Measurements from ENCODE around the gene EYA2.
A peak's percentile ranks its signal among the peaks of the same experiment; 100 is the strongest.

The EYA2 gene

DNA sequence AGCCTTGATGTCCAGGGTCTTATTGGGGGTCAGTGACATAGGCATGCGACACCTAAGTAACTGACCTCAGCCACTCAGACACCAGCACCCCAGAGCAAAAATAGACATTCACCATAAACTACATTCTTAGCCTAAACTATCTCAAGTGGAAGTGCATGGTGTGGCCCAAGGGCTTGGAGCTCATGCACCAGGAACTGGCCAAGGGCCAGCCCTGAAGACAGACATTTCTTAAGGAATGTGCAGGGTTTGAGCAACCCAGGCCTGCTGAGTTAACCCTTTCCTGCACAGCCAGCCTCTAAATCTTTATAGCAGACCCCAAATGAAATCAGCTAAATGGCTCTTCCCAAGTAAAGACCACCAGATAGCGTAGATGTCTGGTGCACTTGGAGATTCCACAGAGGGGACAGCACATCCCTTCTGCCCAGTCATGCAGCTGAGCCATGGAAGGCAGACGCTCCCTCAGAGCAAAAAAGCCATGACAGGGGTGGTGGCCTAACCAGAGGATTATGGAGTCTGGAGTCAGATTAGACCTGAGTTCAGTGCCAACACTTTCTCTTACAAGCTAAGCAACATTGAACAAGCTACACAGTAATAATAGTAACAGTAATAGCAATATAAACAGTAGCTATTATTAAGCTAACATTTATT, 239.3 kb downstream of the EYA2 start:
- DNase-seq (ENCODE audit: low read depth in 1 of 2, low spot score in 1 of 2): no peak

DNA sequence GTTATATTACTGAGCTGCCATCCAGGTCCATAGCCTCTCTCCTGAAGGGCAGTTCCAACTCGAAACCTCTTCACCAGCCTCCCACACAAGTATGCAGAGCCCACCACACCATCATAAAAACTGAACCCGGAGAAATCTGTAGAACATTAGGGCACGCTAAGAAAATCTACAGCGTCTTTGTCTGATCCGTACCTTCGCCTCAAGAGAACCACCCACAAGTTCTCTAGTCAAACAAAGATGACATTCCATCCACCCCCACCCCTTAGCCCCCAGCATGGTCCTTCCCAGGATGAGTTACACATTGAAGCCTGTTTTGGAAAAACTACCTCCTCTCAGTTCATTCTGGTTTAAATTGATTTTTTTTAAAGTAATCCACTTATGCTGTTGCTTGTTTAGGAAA, 242.1 kb downstream of the EYA2 start:
- no peak for DNase-seq (ENCODE audit: low read depth in 1 of 2, low spot score in 1 of 2)

DNA sequence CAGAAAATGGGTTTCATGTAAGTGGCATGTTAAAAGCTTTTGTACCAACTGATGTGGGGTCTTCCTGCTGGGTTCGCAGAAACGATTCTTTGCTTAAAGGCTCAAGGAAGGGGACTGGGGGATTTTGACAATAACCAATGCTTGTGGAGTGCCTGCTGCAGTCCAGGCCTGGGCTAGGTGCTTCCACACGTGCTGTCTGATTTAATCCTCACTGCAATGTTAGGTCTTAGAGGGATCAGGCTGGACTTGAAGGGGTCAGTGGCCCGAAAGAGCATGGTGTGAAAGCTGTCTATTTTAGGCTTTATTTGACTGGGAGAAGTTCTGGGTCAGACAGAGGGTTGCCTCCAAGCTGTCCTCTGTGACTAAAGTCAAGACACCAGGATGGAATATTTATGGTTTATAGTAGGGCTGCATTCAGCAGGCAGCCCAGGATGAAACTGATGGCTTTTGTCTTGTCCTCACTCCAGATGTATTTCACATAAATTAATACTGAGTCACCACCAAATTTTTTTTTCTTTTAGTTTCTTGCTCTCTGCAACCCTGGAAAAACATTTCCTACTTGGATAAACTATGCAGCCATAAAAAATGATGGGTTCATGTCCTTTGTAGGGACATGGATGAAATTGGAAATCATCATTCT, 242.7 kb downstream of the EYA2 start:
- DNase-seq (ENCODE audit: low read depth in 1 of 2, low spot score in 1 of 2): no peak

DNA sequence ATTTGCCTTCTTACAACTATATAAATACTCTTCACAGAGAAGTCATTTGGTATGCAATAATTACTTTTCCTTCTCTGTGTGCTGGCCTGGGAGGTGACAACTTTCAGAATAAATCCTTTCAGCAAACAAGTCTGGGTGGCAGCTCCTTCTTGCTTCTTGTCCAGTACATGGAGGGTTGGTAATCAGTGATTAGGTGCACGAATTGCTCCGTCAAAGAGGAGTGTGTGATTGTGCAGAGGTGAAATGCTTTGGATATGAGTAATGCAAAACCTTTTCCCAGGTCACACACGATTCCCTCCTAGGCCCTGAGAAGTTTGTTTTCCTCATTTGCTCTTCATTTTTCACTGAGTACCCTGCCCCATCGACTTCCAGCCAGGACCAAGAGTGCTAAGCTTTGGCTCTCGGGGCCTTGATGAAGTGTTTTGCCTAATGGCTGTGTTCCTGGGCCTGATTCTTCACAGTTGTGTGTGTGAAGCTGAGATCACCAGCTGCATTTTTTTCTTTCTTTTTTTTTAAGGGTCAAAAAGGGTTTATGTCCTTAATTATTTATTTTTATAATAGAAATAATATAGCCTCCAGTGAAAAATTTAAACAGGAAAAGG, 245.4 kb downstream of the EYA2 start:
- DNase-seq (ENCODE audit: low read depth in 1 of 2, low spot score in 1 of 2): no peak

DNA sequence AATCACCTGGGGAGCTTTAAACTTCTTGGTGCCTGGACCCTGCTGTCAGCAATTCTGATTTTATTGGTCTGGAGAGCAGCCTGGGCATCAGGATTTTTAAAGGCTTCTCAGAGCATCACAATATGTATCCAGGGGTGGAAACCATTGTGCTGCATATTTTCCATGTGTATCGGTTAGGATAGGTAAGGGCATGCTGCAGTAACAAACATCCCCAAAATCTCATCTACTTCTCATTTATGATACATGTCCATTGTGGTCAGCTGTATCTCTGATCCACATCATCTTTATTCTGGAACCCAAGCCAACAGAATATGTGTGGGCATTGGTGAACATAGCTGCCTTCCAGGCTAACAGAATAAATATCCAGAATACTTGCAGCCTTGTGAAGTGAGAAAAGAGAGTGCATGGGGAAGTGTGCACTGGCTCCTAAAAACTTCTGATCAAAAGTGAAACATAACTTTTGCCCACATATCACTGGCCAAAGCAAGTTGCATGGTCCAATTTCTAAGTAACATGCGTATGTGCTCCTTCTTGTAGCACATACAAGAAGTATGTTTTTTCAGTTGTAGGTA, 246.8 kb downstream of the EYA2 start:
- no peak for DNase-seq (ENCODE audit: low read depth in 1 of 2, low spot score in 1 of 2)

DNA sequence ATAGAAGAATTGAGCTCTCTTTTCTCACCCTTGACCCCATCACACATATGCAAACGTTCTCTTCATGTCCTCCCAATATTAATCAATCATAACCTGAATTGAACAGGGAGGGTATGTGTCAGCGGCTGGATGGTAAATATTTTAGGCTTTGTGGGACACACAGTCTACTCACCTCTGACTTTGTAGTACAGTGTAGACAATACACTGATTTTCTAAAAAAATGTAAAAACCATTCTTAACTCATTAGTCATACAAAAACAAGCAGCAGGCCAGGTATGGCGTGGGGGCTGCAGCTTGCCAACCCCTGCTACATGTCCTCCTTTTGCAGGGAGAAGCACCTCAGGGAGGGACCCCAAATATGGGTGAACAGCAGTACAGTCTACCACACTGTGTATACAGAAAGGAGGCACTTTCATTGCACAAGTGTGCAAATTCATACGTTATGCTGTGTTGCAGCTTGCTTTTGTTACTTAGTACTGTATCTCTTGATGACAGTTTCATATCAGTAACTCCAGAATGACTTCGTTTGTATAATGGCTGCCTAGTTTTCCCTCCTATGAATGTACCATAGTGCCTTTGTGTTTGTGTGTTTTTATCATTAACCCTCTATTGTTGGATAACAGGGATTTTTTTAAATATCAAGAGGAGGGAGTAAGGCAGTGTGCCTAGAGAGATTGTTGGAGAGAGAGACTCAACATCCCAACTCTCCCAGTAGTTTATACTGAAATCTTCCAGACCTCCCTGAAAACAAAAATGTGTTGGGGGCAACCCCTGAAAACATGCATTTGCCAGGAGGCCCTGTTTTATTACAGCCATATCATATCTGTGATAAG, 247.5 kb downstream of the EYA2 start:
- no peak for DNase-seq (ENCODE audit: low read depth in 1 of 2, low spot score in 1 of 2)

DNA sequence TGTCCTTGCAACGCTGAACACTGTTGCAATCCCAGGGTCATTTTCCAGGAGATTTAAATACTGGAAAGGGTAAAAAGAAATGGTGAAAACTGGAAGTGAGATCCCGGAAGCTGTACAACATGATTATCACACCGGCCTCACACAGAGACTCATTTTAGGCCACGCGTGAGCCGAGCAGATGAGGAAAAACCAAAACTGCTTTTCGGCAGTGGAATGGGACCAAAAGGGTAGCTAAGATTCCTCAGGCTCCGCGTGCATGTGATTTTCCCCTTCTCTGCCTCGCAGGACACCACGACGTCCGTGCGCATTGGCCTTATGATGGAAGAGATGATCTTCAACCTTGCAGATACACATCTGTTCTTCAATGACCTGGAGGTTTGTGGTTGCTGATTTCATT, 248.1 kb downstream of the EYA2 start:
- no peak for DNase-seq (ENCODE audit: low read depth in 1 of 2, low spot score in 1 of 2)

DNA sequence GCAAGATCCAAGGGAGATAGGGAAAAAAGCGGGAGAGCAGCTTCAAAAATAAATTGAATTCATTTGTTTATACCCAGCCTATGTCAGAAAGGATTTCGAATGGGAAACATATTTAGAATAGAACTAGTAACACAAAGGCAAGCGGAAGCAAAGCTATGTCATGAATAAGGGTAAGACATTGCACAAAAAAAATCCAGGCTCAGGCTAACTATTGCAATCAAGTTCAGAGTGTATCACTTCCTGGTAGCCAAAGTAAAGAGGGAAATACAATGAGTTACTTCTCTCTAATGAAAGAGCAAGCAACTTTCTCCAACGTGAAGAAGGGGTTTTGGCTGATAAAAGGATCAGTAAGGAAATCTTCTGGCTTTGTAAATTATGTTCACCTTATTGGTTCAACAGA, 249.0 kb downstream of the EYA2 start:
- no peak for DNase-seq (ENCODE audit: low read depth in 1 of 2, low spot score in 1 of 2)

DNA sequence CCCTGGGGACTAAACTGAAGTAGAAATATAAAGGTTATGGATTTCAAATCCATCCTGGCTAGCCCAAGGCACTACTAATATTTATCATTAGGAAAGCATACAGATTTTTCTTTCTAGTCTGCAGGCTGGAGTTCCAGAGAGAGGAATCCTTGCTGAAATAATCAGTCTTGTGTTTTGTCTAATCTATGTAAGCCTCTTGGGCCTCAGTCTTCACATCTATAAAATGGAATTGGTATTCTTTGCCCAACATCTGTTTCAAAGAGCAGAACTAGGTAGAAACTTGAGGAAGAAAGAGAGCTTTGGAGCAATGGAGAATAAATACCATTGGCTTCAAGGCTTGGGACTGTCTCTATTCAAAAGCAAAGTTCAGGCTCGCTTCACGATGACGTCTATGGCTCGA, 249.8 kb downstream of the EYA2 start:
- DNase-seq (ENCODE audit: low read depth in 1 of 2, low spot score in 1 of 2): no peak

DNA sequence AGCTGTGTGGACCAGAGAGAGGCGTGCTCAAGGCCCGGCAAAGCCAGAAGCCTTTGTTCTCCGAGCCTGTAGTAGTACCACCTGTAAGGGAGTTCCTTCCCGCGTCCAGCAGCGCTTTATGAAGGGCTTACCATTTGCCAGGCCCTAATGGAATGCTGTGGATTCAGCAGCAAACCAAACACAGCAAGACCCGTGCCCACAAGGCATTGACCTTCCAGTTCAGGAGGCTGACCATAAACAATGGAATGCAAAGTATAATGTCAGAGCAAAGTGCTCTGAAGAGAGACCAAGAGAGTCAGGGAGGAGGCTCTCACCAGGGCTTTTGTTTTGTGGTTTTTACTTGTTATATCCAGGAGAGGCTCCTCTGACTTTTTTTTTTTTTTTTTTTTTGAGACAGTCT, 252.0 kb downstream of the EYA2 start:
- no peak for DNase-seq (ENCODE audit: low read depth in 1 of 2, low spot score in 1 of 2)

DNA sequence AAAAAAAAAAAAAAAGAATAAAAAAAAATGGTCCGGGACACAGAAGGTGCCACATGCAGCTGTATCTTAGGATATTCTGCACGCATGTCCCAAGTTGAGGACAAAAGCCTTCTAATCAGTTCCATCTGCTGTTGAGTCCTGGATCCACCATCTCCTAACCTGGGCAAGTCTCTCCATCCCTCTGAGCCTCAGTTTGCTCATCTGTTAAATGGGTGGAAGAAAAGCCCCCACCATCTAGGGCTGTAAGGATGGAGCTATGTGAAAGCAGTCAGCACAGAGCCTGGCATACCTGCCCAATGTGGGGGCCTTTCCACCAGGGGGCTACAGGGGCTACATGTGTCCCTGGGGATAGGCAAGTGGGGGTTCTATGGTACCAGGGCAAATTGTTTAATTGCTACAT, 253.4 kb downstream of the EYA2 start:
- no peak for DNase-seq (ENCODE audit: low read depth in 1 of 2, low spot score in 1 of 2)

DNA sequence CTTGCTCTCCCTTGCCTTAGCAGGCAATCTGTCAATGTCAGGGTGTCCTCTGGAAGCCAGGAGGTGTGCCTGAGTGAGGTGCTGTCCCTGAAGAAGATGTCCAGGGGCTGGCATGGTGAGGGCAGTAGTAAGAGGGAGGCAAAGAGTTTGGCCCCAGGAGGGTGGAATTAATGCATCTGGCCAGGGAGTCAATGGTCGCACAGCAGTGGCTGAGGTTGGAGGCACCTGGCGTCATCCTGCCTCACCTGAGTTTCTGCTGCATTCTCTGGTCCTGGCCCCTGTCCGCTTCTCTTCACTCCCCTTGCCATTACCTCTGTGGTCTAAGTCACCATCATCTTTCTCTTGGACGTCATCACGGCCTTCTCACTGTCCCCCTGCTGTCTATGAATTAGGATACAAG, 255.3 kb downstream of the EYA2 start:
- no peak for DNase-seq (ENCODE audit: low read depth in 1 of 2, low spot score in 1 of 2)

DNA sequence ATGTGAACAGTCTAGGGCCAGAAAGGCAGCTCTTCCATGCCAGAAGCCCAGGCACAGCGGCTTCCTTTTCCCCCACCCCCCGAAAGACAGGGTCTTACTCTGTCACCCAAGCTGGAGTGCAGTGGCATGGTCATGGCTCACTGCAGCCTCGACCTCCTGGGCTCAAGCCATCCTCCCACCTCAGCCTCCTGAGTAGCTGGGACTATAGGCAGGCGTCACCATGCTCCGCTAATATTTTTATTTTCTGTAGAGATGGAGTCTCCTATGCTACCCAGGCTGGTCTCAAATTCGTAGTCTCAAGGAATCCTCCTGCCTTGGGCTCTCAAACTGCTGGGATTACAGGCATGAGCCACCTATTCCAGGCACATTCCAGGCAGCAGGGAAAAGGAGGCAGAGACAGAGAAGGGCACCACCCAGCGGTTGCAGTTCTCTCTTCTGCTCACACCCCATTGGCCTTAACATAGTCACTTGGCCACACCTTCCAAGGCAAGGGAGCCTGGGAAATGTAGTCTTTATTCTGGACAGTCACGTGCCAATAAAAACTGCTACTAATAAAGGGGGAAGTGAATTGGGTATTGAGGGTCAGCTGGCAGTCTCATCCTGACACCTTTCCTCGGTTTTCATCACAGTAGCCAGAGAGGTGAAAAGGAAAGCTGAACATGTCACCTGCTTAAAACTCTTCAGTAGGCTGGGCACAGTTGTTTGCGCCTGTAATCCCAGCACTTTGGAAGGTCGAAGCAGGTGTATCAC, 255.9 kb downstream of the EYA2 start:
- DNase-seq (ENCODE audit: low read depth in 1 of 2, low spot score in 1 of 2): peak in 1 of 2 donors; percentile 14

DNA sequence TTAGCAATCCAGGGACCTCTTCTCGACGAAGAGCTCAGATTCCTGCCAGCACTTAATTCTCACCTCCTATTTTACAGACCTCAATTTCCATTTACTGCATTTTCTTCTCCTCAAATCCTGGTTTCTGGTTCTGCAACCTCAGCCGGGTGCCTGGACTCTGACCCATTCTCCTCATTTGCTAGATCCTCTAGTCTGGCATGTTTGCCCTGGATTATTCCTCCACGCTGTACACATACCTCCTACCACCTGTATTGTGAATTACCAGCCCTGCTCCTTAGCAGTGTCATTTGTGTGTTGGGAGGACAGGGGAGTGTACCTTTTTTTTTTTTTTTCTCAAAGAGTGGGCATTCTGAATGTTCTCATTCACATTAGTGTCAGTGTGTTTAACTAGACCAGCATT, 257.4 kb downstream of the EYA2 start:
- DNase-seq (ENCODE audit: low read depth in 1 of 2, low spot score in 1 of 2): no peak

DNA sequence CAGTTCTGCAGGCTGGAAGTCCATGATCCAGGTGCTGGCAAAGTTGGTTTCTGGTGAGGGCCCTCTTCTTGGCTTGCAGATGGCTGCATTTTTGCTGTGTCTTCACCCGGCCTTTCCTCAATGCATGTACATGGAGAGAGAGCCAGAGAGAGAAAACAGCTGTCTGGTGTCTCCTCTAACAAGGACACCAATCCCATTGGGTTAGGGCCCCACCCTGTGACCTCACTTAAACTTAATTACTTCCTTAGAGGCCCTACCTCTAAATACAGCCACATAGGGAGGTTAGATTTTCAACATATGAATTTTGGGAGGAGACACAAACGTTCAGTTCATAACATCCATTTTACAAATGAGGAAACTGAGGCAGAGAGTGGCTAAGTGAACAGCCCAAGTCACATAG, 259.4 kb downstream of the EYA2 start:
- DNase-seq (ENCODE audit: low read depth in 1 of 2, low spot score in 1 of 2): no peak

DNA sequence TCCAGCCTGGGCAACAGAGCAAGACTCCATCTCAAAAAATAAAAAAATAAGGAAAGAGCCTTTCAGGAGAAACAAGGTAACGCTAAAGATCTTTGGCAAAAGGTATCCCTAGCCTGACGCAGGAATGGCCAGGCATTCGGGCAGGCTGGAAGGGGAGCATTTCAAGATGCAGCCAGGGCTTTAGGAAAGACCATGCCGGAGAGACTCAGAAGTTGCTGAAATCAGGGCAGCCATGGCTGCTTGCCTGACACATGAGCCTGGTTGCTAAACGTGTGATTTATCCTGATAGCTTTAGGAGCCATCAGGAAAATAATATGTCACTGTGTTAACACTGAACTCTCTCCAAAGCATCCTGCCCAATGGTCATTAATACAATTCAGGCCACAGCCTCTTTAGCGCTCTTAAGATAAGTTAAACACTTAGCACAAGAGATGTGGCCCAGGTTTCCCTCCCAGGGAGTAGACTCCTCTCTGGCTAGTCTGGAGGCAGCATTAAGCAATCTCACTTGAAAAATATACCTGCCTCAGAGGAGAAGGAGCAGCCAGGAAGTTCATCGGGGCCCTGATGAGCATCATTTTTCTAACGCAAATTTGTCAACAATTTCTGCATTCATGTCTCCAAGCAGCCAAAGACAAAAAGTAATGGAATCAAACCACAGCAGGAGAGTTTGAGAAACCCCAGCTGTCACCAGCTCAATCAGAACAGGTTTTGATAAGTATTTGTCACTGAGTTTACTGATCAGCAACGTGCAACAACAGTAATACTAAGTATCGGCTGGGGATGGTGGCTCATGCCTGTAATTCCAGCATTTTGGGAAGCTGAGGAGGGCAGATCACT, 261.9 kb downstream of the EYA2 start:
- no peak for DNase-seq (ENCODE audit: low read depth in 1 of 2, low spot score in 1 of 2)

DNA sequence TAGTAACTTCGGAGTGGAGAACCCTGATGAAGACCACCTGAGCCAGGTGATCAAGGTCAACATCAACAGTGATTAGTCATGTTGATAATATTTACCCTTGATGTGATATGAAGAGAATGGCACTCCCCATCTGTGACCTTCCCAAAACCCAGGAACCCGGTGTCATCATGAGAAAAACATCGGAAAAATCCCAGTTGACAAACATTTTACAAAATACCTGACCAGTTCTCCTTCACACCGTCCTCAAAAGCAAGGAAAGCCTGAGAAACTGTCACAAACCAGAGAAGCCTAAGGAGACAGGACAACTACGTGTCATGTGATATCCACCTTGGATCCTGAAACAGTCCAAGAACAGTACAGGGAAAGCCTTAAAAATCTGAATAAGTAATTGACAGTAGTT, 264.5 kb downstream of the EYA2 start:
- DNase-seq (ENCODE audit: low read depth in 1 of 2, low spot score in 1 of 2): no peak

DNA sequence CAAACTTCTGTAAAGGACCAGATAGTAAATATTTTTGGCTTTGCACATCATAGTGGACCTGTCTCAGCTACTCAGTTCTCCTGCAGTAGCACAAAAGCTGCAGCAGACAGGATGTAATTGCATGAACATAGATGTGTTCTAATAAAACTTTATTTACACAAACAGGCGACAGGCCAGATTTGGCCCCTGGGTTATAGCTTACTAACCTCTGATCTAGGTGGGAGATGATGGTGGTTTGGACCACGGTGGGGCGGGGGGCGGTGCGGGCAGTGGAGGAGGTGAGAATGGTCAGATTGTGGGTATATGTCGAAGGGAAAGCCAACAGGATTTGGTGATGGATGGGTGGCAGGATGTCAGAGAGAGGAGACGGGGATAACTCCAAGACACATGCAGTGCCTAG, 265.6 kb downstream of the EYA2 start:
- no peak for DNase-seq (ENCODE audit: low read depth in 1 of 2, low spot score in 1 of 2)

DNA sequence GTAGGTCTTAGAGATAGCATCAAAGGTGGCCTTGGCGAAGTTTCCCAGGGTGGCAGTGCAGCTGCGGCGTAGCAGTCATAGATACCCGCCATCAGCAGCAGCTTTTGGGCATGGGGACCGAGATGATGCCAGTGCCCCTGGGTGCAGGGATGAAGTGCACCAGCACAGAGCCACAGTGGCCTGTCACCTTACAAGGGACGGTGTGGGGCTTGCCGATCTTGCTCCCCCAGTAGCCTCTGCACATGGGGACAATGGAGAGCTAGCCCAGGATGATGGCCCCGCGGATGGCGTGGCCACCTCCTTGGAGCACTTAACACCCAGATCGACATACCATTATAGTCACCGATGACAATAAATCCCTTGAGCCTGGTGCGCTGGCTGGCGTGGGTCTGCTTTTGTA, 266.3 kb downstream of the EYA2 start:
- DNase-seq (ENCODE audit: low read depth in 1 of 2, low spot score in 1 of 2): no peak

DNA sequence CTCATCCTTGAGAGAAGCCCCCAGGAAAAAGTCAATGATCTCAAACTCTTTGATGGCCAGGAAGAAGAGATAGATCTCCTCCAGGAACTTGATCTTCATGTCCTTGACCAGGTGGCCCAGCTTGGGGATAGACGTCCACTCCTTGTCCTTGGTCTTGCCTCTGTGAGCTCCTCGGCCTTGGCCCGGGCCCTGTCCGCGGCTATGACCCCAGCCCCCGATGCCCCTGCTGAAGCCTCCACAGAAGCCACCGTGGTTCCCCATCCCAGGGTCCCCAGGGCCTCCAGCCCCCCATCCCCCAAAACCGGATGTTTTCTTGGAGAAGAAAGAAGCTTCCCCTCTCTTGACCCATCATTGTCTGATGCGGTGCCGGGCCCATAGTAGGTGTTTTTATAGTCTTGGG, 266.8 kb downstream of the EYA2 start:
- no peak for DNase-seq (ENCODE audit: low read depth in 1 of 2, low spot score in 1 of 2)

Data from activated CD4-positive, alpha-beta T cell treated with anti-CD3 and anti-CD28 coated beads, Interleukin-2, amount 50 U/mL, for 24 hours (primary cell).